Measurements from ENCODE around the gene SLC30A9.

The SLC30A9 gene

DNA sequence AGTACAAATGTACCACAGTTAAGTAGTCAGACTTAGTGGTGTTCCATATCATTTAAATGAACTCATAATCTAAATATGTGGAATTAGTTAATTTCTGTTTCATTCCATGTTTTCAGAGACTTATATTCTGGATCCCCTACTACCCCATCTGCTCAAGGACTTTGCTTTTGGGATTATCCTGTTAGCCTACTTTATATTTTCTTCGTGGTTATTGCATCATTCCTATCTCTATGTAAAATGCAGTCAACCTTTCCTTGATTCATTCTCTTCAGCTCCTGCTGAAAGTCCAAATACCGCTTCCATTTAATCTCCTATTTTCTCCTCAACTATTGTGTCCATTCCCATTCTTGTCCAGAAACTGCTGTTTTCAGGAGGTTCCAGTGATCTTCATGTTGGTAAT, 25.1 kb downstream of the SLC30A9 start:
- H3K27me3 ChIP-seq (ENCODE audit: control insufficient read depth, insufficient read depth, low read length): no peaks in the 10 kb centered on the region
- no peaks in the 10 kb centered on the region for H3K36me3 ChIP-seq (ENCODE audit: control insufficient read depth, insufficient read depth, low read length)
- no peak overlapping the region for H3K4me3 ChIP-seq (ENCODE audit: low read length)
- no peaks in the 10 kb centered on the region for H3K9me3 ChIP-seq (ENCODE audit: control insufficient read depth, low read length)
- H3K9ac ChIP-seq (ENCODE audit: low read length): no peak overlapping the region
- H3K4me1 ChIP-seq (ENCODE audit: control insufficient read depth, insufficient read depth, low read length): no peaks in the 10 kb centered on the region

- Histone ChIP-seq H3K9ac (ENCODE audit: low read length) (no peak overlapping the region), H3K27me3 (ENCODE audit: control insufficient read depth, insufficient read depth, low read length) (no peaks in the 10 kb centered on the region), H3K9me3 (ENCODE audit: control insufficient read depth, low read length) (no peaks in the 10 kb centered on the region), H3K4me3 (ENCODE audit: low read length) (no peak overlapping the region), H3K36me3 (ENCODE audit: control insufficient read depth, insufficient read depth, low read length) (no peaks in the 10 kb centered on the region), H3K4me1 (ENCODE audit: control insufficient read depth, insufficient read depth, low read length) (no peaks in the 10 kb centered on the region)
These were observed 28.1 kb downstream of the SLC30A9 start for GRCh38 chr4:42018451-42018850.

- H3K9me3 ChIP-seq (ENCODE audit: control insufficient read depth, low read length): no peaks in the 10 kb centered on the region
- H3K36me3 ChIP-seq (ENCODE audit: control insufficient read depth, insufficient read depth, low read length): no peaks in the 10 kb centered on the region
These were observed 58.1 kb downstream of the SLC30A9 start for GRCh38 chr4:42048394-42048793.

DNA sequence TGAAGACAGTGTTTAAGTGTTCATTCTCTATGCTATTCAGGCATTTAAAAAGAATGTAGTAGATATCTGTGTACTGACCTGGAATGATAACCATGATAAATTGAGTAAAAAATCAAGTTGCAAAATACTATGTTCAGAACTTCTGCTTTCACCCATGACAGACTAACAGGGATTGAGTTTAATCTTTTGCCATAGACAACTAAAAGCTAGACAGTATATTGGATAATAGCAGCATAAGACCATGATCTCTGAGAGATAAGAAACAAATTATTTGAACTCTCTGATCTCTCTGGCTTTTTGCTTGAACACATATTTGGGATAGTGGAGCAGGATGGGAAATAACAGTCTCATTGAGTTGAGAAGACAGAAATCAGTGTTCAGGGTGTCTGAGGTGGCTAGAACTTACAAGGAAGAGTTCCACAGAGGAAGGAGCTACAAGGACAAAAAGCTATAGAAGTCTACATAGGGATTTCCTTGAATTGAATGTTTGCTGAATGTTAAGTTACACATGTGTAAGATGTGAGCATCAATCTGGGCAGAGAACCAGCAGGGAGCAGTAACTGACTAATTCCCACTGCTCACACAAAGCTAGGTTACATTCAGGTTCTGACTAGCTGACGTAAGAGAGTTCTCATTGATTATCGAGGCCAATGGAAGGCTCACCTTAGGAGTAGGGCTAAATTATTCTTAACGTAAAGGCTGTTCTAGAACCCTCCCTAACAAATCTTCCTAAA, 60.4 kb downstream of the SLC30A9 start:
- H3K9me3 ChIP-seq (ENCODE audit: control insufficient read depth, low read length): no peaks in the 10 kb centered on the region
- no peaks in the 10 kb centered on the region for H3K27me3 ChIP-seq (ENCODE audit: control insufficient read depth, insufficient read depth, low read length)
- H3K36me3 ChIP-seq (ENCODE audit: control insufficient read depth, insufficient read depth, low read length): no peaks in the 10 kb centered on the region
- no peak overlapping the region for H3K4me3 ChIP-seq (ENCODE audit: low read length)
- H3K4me1 ChIP-seq (ENCODE audit: control insufficient read depth, insufficient read depth, low read length): no peaks in the 10 kb centered on the region
- H3K9ac ChIP-seq (ENCODE audit: low read length): no peak overlapping the region

More at GRCh38 chr4:42048394-42048793, 58.1 kb downstream of the SLC30A9 start:
- no peak overlapping the region for H3K4me3 ChIP-seq (ENCODE audit: low read length)
- H3K27me3 ChIP-seq (ENCODE audit: control insufficient read depth, insufficient read depth, low read length): no peaks in the 10 kb centered on the region
- no peaks in the 10 kb centered on the region for H3K4me1 ChIP-seq (ENCODE audit: control insufficient read depth, insufficient read depth, low read length)
- H3K9ac ChIP-seq (ENCODE audit: low read length): no peak overlapping the region

DNA sequence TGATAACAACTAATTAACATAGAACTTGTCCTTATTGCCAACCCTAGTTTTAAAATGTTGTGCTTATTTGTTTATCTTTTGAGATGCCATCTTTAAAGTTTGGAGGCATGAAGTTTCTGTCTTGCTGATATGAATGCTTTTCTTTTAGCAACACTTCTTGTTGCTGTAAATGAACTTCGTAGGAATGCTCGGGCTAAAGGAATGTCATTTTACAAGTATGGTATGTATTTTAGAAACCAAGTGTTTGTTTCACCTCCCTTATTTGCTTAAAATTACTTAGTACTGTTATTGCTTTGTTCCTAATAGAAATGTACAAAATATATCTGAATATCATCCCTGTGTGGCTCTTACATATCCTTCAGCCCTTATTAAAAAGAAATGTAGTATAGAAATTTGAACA, 76.1 kb downstream of the SLC30A9 start:
- H3K4me3 ChIP-seq (ENCODE audit: low read length): no peak overlapping the region
- no peak overlapping the region for H3K9ac ChIP-seq (ENCODE audit: low read length)
- H3K9me3 ChIP-seq (ENCODE audit: control insufficient read depth, low read length): no peaks in the 10 kb centered on the region
- H3K4me1 ChIP-seq (ENCODE audit: control insufficient read depth, insufficient read depth, low read length): no peaks in the 10 kb centered on the region
- H3K27me3 ChIP-seq (ENCODE audit: control insufficient read depth, insufficient read depth, low read length): no peaks in the 10 kb centered on the region
- no peaks in the 10 kb centered on the region for H3K36me3 ChIP-seq (ENCODE audit: control insufficient read depth, insufficient read depth, low read length)

DNA sequence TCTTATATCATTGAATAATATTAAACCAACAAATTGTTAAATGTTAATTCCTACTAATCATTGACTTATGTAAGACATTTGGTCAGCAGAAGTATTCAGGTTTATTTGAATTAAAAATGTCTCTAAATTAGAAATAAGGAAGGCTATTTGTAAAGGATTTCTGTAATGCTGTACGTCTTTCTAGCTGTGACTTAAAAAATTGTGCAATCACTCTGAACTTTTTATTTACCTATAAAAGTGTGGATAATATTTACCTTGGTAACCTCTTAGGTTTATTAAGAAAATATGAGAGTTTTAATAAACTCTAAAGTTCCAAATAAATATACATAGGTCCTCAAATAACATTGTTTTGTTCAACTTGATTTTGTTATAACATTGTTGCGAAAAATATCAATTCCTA, 76.9 kb downstream of the SLC30A9 start:
- no peak overlapping the region for H3K9ac ChIP-seq (ENCODE audit: low read length)
- H3K4me1 ChIP-seq (ENCODE audit: control insufficient read depth, insufficient read depth, low read length): no peaks in the 10 kb centered on the region
- no peaks in the 10 kb centered on the region for H3K9me3 ChIP-seq (ENCODE audit: control insufficient read depth, low read length)
- no peaks in the 10 kb centered on the region for H3K27me3 ChIP-seq (ENCODE audit: control insufficient read depth, insufficient read depth, low read length)
- no peak overlapping the region for H3K4me3 ChIP-seq (ENCODE audit: low read length)
- no peaks in the 10 kb centered on the region for H3K36me3 ChIP-seq (ENCODE audit: control insufficient read depth, insufficient read depth, low read length)

DNA sequence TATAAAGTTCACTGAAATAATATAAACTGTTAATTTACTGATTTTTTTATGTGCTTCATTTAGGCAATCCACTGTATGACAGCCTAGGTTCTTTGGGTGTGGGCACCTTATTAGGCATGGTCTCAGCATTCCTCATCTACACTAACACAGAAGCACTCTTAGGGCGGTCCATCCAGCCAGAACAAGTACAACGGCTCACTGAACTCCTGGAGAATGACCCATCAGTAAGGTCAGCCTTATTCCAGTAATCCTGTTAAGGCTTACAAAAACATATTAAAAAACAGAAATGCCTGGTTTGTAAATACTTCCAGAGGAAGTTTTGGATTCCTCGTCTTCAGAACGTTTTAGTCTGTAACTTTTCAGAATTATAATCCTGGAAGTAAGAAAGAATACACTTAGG, 80.1 kb downstream of the SLC30A9 start:
- no peaks in the 10 kb centered on the region for H3K36me3 ChIP-seq (ENCODE audit: control insufficient read depth, insufficient read depth, low read length)
- no peak overlapping the region for H3K4me3 ChIP-seq (ENCODE audit: low read length)
- H3K4me1 ChIP-seq (ENCODE audit: control insufficient read depth, insufficient read depth, low read length): no peaks in the 10 kb centered on the region
- H3K9ac ChIP-seq (ENCODE audit: low read length): no peak overlapping the region
- H3K9me3 ChIP-seq (ENCODE audit: control insufficient read depth, low read length): no peaks in the 10 kb centered on the region
- no peaks in the 10 kb centered on the region for H3K27me3 ChIP-seq (ENCODE audit: control insufficient read depth, insufficient read depth, low read length)

DNA sequence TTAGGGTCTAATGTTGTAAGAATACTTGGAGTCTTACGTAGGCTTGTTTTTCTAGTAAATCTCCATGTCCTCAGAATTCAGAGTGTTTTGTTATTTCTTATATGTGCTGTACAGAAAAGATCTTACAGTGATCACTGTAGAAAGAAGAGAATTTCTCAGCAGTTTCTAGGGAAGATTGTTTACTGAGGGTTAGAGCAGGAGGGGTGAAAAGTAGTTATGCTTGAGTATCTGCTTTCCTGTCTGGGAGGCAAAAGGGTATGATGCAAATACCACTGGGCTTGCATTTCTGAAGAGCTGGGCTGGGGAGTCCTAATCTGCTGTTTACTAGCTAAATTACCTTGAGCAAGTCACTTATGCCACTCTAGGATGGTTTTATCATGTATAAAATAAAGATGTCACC, 84.0 kb downstream of the SLC30A9 start:
- Histone ChIP-seq H3K4me3 (ENCODE audit: low read length) (no peak overlapping the region), H3K4me1 (ENCODE audit: control insufficient read depth, insufficient read depth, low read length) (no peaks in the 10 kb centered on the region), H3K9ac (ENCODE audit: low read length) (no peak overlapping the region), H3K9me3 (ENCODE audit: control insufficient read depth, low read length) (no peaks in the 10 kb centered on the region), H3K27me3 (ENCODE audit: control insufficient read depth, insufficient read depth, low read length) (no peaks in the 10 kb centered on the region), H3K36me3 (ENCODE audit: control insufficient read depth, insufficient read depth, low read length) (no peaks in the 10 kb centered on the region)

- H3K9ac ChIP-seq (ENCODE audit: low read length): no peak overlapping the region
- H3K9me3 ChIP-seq (ENCODE audit: control insufficient read depth, low read length): no peaks in the 10 kb centered on the region
- H3K4me3 ChIP-seq (ENCODE audit: low read length): no peak overlapping the region
- H3K4me1 ChIP-seq (ENCODE audit: control insufficient read depth, insufficient read depth, low read length): no peaks in the 10 kb centered on the region
- no peaks in the 10 kb centered on the region for H3K27me3 ChIP-seq (ENCODE audit: control insufficient read depth, insufficient read depth, low read length)
- no peaks in the 10 kb centered on the region for H3K36me3 ChIP-seq (ENCODE audit: control insufficient read depth, insufficient read depth, low read length)
These were observed 88.0 kb downstream of the SLC30A9 start for GRCh38 chr4:42078184-42078801.

DNA sequence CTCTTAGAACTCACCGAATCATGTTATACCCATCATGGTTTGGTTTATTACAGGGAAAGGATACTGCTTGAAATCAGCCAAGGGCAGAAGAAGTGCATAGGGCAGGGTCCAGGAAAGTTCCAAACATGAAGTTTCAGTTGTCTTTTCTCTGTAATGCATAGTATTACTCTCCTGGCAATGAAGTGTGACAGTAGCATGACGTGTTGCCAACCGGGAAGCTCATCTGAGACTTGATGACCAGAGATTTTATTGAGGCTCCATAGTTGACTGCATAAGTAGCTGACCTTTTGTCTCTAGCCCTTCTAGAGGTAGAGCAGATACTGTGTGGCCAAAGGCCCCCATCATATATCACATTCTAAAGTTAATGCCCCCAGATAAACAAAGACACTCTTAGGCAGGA, 90.0 kb downstream of the SLC30A9 start:
- Histone ChIP-seq H3K27me3 (ENCODE audit: control insufficient read depth, insufficient read depth, low read length) (no peaks in the 10 kb centered on the region), H3K9ac (ENCODE audit: low read length) (no peak overlapping the region), H3K4me3 (ENCODE audit: low read length) (no peak overlapping the region), H3K9me3 (ENCODE audit: control insufficient read depth, low read length) (no peaks in the 10 kb centered on the region), H3K36me3 (ENCODE audit: control insufficient read depth, insufficient read depth, low read length) (no peaks in the 10 kb centered on the region), H3K4me1 (ENCODE audit: control insufficient read depth, insufficient read depth, low read length) (no peaks in the 10 kb centered on the region)

GRCh38 chr4:42083816-42084215, 93.5 kb downstream of the SLC30A9 start:
- Histone ChIP-seq H3K4me3 (ENCODE audit: low read length) (no peak overlapping the region), H3K4me1 (ENCODE audit: control insufficient read depth, insufficient read depth, low read length) (no peaks in the 10 kb centered on the region), H3K9ac (ENCODE audit: low read length) (no peak overlapping the region), H3K27me3 (ENCODE audit: control insufficient read depth, insufficient read depth, low read length) (no peaks in the 10 kb centered on the region), H3K36me3 (ENCODE audit: control insufficient read depth, insufficient read depth, low read length) (no peaks in the 10 kb centered on the region), H3K9me3 (ENCODE audit: control insufficient read depth, low read length) (no peaks in the 10 kb centered on the region)

DNA sequence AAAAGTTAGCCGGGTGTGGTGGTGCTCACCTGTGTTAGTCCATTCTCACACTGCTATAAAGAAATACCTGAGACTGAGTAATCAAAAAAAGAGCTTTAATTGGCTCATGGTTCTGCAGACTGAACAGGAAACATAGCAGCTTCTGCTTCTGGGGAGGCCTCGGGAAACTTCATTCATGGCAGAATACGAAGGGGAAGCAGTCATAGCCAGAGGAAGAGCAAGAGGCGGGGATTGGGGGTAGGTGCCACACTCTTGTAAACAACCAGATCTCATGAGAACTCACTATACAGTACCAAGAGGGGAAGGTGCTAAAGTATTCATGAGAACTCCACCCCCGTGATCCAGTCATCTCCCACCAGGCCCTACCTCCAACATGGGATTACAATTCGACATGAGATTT, 98.1 kb downstream of the SLC30A9 start:
- no peaks in the 10 kb centered on the region for H3K4me1 ChIP-seq (ENCODE audit: control insufficient read depth, insufficient read depth, low read length)
- no peak overlapping the region for H3K9ac ChIP-seq (ENCODE audit: low read length)
- no peaks in the 10 kb centered on the region for H3K27me3 ChIP-seq (ENCODE audit: control insufficient read depth, insufficient read depth, low read length)

More for the DNA sequence above, 98.1 kb downstream of the SLC30A9 start:
- Histone ChIP-seq H3K4me3 (ENCODE audit: low read length) (no peak overlapping the region), H3K9me3 (ENCODE audit: control insufficient read depth, low read length) (no peaks in the 10 kb centered on the region), H3K36me3 (ENCODE audit: control insufficient read depth, insufficient read depth, low read length) (no peaks in the 10 kb centered on the region)

Measured in mucosa of stomach (tissue), 1 donor.